Skeletal muscle cell (primary cell): Measurements from ENCODE around the gene NRGN.

ENCODE experiments used
- DNase-seq: peaks from one replicate; pipeline ENCODE4 v3.0.0-alpha.2; 2010; ENCODE audit warnings: low read depth
- H3K4me3 ChIP-seq: 2 replicates; pipeline ENCODE4 v1.5.1; 2011; ENCODE audit warnings: low read depth, mild to moderate bottlenecking, control low read depth, low read length, moderate library complexity

NRGN gene

GRCh38 chr11:124776865-124777645 is 37.3 kb downstream of the NRGN start:
- no peak overlapping the region for H3K4me3 ChIP-seq
- DNase-seq: no peak

DNA sequence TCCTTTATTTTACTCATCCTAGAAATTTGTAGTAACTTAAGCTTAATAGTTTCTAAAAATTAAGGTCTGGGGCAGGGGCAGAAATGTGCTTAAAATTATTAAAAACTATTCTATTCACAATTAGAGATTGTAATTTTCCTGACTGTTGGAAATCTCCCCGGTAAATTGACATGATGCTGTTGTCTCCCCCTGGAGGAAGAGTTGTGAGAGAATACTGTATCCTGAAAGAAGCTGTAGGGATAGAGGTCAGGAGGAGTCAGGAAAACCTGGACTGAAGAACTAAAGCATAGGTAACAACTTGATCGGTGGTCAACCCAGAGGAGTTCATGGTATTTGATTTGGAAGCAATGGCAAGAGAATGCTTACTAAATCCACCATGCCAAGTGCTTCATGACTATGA is 38.5 kb downstream of the NRGN start:
- no peak overlapping the region for H3K4me3 ChIP-seq
- DNase-seq: no peak

DNA sequence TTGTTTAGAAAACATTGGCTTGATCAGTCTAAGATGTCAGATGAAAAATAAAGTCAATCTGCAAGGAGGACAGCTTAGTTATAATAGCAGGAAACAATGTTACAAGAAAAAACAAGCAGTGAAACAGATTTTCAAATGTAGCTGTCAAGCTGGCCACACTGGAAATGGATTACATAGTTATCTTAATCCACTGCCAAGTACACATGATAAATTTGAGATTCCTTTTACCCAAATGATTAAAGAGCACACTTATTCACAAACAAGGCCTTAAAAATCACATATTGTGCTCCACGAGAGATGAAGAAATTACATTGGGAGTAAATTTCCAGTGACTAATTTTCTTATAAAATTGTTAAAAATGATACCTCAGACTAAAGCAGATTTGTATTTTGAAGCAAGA is 39.8 kb downstream of the NRGN start:
- DNase-seq: no peak
- H3K4me3 ChIP-seq: no peak overlapping the region

- H3K4me3 ChIP-seq: no peak overlapping the region
- DNase-seq: no peak
Observed at GRCh38 chr11:124783002-124783401, 43.3 kb downstream of the NRGN start.

DNA sequence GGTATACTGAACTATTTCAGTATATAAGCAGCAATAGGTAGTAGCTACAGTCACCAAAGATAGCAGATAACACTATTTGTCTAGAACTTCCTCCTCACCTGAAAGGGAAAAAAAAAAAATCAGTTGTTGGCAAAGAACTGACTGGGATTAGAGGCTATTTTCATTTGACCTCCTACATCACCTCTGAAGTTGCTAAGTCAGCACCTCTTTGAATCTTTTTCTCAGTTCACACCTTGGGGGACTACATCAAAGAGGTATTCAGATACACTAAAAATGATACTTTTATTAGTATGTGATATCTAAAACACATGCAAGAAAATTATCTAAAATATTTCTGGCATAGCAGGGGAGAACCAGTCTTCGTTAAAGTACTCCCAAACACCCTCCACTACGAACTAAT is 44.3 kb downstream of the NRGN start:
- DNase-seq: no peak
- no peak overlapping the region for H3K4me3 ChIP-seq

DNA sequence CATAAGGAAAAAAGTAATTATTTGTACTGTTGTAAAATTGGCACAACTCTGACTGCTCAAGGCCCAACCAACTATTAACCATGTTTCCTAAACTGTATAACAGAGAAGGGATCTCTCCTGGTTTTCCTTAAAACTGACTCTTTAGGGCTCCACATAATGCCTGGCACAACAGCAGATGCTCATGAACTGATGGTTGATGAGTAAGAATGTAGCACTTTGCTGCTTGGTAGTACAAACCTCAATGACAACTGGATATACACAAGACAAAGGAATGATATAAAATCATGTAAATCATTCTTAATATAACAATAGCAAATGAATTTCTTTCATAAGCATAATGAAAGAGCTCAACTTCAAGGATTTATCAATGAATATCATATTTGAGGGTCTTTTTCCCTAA is 48.8 kb downstream of the NRGN start:
- no peak overlapping the region for H3K4me3 ChIP-seq
- no peak for DNase-seq

GRCh38 chr11:124791626-124792341 is 52.0 kb downstream of the NRGN start:
- no peak overlapping the region for H3K4me3 ChIP-seq
- DNase-seq: no peak

DNA sequence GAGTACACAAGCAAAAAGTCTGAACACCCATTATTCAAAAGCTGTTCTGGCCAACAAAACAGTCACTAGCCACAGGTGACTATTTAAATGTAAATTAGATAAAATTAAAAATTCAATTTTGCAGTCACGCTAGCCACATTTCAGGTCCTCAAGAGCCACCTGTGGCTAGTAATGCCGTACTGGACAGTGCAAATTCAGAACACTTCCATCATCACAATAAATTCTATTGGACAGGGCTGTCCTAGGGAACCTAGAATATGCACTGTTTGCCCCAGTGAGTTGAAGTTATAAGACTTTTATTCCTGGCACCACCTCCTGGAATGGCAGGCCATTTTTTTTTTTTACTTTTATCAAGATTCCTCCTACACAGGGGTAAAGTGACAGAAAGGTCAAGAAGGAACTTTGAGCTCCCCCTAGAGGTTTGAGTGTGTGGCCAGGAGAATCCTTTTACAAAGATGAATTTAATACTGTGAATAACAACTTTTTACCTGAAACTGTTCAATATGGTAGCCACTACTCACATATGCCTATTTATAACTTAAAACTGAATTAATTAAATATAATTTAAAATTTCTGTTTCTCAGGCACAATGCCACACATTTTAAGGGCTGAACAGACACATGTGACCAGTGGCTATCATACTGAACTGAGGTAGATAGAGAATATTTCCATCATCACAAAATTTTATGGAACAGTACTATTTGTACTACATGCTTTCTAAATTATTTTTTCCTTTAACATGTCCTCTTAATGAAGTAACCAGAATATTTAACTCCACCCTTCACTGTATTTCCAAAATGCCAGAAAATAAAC is 53.9 kb downstream of the NRGN start:
- no peak for DNase-seq

DNA sequence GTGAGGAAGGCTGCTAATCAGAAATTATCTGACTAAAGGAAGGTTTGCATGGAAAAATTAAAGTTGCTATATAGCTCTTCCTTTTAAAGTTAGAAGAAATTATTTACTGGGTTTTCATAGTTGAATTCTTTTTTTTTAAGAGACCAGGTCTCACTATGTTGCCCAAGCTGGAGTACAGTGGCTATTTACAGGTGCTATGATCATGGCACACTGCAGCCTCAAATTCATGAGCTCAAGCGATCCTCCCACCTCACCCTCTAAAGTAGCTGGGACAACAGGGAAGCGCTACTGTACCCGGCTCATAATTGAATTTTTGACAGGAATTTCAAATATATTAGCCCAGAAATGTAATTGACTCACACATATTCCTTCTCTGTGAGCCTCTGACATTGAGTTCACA is 56.6 kb downstream of the NRGN start:
- H3K4me3 ChIP-seq: no peak overlapping the region
- DNase-seq: no peak

More for the DNA sequence above, 53.9 kb downstream of the NRGN start:
- H3K4me3 ChIP-seq: no peak overlapping the region
